DLD1 (cell line): Measurements from ENCODE around the gene PLPP6.

Experiments used
- in situ Hi-C: cut with HindIII; loops from 2 replicates; pipeline ENCODE4 v1.10.0; 2017; ENCODE audit warnings: low sequenced_read_pairs

PLPP6 gene

DNA sequence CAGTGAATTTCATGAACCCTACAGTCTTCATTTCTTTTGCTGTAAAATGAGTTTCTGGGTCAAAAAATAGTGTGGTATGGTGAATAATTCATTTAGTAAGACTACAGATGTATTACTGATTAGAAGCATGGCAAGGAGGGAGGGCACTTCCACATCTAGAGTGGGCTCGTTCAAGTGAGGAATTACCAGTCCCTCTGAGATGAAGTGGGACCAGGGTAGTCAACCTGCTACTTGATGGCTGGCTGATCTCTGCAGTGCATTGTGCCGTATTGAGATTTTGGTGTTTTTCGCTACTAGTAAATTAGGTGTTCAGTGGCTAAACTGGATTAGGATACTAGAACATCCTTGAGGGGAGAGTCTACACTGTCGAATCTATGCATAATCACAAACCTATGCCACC is 28.1 kb downstream of the PLPP6 start:
- in situ Hi-C loops = no loop called here

GRCh38 chr9:4691795-4692194 is 29.7 kb downstream of the PLPP6 start:
- in situ Hi-C loops = no loop called here

DNA sequence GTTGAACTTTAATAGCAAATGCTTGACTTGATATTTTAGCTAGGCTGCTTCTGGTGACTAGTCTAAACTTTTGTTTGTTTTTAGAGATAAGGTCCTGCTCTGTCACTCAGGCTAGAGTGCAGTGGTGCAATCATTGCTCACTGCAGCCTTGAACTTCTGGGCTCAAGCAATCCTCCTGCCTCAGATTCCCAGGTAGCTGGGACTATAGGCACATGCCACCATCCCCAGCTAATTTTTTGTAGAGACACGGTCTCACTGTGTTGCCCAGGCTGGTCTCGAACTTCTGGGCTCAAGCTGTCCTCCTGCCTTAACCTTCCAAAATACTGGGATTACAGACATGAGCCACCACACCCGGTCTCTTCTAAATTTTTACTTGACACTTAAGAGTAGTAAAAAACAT is 38.0 kb downstream of the PLPP6 start:
- in situ Hi-C loops = no loop called here

DNA sequence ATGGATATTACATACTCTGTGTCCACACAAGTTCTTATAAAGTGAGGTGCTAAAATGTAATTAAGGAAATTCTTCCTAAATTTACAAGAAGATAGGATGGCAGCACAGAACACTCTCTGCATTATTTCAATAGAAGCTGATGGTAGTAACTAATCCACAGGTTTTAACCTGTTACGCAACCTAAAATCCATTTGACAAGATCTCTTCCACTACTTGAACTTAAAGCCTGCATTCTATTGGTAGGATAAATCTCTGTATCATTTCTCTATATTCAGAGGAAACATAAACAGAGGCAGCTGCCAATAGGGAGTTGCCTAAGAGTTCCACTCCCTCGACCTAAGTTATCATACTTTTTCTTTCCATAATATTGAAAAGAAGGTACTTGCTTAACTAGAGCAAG is 38.8 kb downstream of the PLPP6 start:
- in situ Hi-C loops = no loop called here

DNA sequence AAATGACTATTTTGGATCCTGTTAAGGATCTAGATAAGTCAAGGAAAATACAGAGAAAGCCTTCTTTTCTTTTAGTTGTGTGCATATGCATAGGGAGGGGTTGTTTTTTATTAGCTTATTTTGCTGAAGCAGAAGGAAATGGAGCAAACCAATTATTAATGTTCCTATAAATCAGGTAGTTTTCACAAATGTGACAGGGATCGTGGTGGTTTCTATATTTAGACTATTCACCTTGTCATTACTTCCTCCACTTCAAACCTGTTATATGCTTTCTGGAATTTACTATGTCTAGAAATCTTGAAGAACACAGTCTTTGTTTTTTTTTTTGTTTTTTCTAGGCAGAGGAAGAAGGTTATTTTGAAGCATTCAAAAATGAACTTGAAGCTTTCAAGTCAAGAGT is 39.4 kb downstream of the PLPP6 start:
- in situ Hi-C loops = no loop called here

- in situ Hi-C loops = no loop called here
Measured at GRCh38 chr9:4704129-4704528, 42.0 kb downstream of the PLPP6 start.

GRCh38 chr9:4706021-4706420 is 43.9 kb downstream of the PLPP6 start:
- in situ Hi-C loops = no loop called here

- in situ Hi-C loops = no loop called here
Measured at GRCh38 chr9:4706971-4707622, 45.0 kb downstream of the PLPP6 start.

DNA sequence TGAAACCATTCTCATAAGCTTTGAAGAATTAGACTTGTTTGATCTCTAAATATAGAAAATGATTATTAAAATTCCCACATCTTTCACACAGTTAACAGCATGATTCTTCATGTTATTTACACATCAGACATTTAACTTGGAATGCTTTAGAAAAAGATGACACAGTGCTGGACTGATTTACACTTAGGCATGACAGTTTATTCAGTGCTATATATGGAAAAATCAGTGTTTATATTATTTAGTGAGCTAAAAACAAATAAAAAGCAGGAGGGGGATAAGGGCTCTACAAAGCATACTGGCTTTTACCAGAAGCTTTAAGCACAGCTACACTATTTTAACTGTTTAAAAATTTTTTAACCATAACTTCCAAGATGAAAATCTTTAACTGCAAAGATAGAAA is 47.3 kb downstream of the PLPP6 start:
- in situ Hi-C loops = no loop called here

- in situ Hi-C loops = no loop called here
Measured at GRCh38 chr9:4713849-4714248, 51.8 kb downstream of the PLPP6 start.

- in situ Hi-C loops = no loop called here
Measured at GRCh38 chr9:4714266-4715016, 52.3 kb downstream of the PLPP6 start.
